DMS53 (cell line): ENCODE results near the gene LUC7L.
"Not testable (repeated sequence)": the region's sequence is repeated elsewhere in the genome, so short reads cannot be mapped to it uniquely, and the experiment has no call there.

Source experiments
- DNase-seq: peaks from one replicate; lab custom pipeline; 2025; lab: John Stamatoyannopoulos, UW

LUC7L gene

DNA sequence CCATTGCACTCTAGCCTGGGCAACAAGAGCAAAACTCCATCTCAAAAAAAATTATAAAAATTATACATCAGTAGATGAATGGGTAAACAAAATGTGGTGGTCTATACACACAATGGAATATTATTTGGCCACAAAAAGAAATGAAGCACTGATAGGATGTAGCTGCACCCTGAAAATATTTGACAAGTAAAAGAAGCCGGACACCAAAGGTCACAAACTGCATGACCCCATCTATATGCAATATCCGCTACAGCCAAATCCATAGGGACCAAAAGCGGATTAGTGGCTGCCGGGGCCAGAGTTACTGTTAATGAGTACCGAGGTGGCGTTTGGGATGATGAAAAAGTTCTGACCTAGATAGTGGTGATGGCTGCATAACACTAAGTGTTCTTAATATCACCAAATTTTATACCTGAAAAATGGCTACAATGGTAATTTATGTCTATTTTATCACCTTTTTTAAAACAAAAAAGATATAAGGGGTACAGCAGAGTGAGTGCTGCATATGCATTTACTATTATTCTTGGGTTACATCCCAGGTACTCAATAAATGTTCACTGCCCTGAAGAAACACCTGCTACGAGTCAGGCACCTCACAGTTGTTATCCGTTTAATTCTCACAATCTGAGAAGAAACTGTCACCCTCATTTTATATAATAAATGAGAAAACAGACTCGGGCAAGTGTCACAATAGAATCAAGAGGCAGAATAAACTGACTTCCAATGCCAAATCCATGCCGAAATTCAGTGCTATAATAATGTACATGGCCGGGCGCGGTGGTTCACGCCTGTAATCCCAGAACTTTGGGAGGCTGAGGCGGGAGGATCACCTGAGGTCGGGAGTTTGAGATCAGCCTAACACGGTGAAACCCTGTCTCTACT, 49.8 kb downstream of the LUC7L start:
- DNase-seq, result no peak

DNA sequence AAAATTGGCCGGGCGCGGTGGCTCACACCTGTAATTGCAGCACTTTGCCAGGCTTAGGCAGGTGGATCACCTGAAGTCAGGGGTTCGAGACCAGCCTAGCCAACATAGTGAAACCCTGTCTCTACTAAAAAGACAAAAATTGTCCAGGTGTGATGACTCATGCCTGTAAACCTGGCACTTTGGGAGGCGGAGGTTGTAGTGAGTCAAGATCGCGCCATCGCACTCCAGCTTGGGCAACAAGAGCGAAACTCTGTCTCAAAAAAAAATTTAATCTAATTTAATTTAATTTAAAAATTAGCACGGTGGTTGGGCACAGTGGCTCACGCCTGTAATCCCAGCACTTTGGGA, 50.6 kb downstream of the LUC7L start:
- DNase-seq, result no peak

DNA sequence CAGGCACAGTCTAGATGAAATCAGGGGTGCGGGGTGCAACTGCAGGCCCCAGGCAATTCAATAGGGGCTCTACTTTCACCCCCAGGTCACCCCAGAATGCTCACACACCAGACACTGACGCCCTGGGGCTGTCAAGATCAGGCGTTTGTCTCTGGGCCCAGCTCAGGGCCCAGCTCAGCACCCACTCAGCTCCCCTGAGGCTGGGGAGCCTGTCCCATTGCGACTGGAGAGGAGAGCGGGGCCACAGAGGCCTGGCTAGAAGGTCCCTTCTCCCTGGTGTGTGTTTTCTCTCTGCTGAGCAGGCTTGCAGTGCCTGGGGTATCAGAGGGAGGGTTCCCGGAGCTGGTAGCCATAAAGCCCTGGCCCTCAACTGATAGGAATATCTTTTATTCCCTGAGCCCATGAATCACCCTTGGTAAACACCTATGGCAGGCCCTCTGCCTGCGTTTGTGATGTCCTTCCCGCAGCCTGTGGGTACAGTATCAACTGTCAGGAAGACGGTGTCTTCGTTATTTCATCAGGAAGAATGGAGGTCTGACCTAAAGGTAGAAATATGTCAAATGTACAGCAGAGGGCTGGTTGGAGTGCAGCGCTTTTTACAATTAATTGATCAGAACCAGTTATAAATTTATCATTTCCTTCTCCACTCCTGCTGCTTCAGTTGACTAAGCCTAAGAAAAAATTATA, 51.1 kb downstream of the LUC7L start:
- DNase-seq, result peak; percentile 68

DNA sequence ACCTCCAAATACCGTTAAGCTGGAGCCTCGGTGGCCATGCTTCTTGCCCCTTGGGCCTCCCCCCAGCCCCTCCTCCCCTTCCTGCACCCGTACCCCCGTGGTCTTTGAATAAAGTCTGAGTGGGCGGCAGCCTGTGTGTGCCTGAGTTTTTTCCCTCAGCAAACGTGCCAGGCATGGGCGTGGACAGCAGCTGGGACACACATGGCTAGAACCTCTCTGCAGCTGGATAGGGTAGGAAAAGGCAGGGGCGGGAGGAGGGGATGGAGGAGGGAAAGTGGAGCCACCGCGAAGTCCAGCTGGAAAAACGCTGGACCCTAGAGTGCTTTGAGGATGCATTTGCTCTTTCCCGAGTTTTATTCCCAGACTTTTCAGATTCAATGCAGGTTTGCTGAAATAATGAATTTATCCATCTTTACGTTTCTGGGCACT, 51.8 kb downstream of the LUC7L start:
- DNase-seq, result peak; percentile 19

DNA sequence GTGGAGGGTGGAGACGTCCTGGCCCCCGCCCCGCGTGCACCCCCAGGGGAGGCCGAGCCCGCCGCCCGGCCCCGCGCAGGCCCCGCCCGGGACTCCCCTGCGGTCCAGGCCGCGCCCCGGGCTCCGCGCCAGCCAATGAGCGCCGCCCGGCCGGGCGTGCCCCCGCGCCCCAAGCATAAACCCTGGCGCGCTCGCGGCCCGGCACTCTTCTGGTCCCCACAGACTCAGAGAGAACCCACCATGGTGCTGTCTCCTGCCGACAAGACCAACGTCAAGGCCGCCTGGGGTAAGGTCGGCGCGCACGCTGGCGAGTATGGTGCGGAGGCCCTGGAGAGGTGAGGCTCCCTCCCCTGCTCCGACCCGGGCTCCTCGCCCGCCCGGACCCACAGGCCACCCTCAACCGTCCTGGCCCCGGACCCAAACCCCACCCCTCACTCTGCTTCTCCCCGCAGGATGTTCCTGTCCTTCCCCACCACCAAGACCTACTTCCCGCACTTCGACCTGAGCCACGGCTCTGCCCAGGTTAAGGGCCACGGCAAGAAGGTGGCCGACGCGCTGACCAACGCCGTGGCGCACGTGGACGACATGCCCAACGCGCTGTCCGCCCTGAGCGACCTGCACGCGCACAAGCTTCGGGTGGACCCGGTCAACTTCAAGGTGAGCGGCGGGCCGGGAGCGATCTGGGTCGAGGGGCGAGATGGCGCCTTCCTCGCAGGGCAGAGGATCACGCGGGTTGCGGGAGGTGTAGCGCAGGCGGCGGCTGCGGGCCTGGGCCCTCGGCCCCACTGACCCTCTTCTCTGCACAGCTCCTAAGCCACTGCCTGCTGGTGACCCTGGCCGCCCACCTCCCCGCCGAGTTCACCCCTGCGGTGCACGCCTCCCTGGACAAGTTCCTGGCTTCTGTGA, 52.5 kb downstream of the LUC7L start, which contains the start of gene HBA1:
Gene HBA1, plus strand, starts transcription at position 204 of the 906 bp plus-strand sequence. Its CDS starts 37 bp downstream, at position 241.
- not testable (repeated sequence) for DNase-seq

DNA sequence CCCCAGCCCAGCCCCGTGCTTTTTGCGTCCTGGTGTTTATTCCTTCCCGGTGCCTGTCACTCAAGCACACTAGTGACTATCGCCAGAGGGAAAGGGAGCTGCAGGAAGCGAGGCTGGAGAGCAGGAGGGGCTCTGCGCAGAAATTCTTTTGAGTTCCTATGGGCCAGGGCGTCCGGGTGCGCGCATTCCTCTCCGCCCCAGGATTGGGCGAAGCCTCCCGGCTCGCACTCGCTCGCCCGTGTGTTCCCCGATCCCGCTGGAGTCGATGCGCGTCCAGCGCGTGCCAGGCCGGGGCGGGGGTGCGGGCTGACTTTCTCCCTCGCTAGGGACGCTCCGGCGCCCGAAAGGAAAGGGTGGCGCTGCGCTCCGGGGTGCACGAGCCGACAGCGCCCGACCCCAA, 53.2 kb downstream of the LUC7L start:
- DNase-seq, result not testable (repeated sequence)

DNA sequence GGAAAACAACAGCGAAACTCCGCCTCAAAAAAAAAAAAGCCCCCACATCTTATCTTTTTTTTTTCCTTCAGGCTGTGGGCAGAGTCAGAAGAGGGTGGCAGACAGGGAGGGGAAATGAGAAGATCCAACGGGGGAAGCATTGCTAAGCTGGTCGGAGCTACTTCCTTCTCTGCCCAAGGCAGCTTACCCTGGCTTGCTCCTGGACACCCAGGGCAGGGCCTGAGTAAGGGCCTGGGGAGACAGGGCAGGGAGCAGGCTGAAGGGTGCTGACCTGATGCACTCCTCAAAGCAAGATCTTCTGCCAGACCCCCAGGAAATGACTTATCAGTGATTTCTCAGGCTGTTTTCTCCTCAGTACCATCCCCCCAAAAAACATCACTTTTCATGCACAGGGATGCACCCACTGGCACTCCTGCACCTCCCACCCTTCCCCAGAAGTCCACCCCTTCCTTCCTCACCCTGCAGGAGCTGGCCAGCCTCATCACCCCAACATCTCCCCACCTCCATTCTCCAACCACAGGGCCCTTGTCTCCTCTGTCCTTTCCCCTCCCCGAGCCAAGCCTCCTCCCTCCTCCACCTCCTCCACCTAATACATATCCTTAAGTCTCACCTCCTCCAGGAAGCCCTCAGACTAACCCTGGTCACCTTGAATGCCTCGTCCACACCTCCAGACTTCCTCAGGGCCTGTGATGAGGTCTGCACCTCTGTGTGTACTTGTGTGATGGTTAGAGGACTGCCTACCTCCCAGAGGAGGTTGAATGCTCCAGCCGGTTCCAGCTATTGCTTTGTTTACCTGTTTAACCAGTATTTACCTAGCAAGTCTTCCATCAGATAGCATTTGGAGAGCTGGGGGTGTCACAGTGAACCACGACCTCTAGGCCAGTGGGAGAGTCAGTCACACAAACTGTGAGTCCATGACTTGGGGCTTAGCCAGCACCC, 54.0 kb downstream of the LUC7L start:
- DNase-seq, result peak; percentile 45

DNA sequence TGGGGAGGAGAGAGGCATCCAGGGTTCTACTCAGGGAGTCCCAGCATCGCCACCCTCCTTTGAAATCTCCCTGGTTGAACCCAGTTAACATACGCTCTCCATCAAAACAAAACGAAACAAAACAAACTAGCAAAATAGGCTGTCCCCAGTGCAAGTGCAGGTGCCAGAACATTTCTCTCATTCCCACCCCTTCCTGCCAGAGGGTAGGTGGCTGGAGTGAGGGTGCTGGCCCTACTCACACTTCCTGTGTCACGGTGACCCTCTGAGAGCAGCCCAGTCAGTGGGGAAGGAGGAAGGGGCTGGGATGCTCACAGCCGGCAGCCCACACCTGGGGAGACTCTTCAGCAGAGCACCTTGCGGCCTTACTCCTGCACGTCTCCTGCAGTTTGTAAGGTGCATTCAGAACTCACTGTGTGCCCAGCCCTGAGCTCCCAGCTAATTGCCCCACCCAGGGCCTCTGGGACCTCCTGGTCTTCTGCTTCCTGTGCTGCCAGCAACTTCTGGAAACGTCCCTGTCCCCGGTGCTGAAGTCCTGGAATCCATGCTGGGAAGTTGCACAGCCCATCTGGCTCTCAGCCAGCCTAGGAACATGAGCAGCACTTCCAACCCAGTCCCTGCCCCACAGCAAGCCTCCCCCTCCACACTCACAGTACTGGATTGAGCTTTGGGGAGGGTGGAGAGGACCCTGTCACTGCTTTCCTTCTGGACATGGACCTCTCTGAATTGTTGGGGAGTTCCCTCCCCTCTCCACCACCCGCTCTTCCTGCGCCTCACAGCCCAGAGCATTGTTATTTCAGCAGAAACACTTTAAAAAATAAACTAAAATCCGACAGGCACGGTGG, 55.1 kb downstream of the LUC7L start:
- DNase-seq, result not testable (repeated sequence)

DNA sequence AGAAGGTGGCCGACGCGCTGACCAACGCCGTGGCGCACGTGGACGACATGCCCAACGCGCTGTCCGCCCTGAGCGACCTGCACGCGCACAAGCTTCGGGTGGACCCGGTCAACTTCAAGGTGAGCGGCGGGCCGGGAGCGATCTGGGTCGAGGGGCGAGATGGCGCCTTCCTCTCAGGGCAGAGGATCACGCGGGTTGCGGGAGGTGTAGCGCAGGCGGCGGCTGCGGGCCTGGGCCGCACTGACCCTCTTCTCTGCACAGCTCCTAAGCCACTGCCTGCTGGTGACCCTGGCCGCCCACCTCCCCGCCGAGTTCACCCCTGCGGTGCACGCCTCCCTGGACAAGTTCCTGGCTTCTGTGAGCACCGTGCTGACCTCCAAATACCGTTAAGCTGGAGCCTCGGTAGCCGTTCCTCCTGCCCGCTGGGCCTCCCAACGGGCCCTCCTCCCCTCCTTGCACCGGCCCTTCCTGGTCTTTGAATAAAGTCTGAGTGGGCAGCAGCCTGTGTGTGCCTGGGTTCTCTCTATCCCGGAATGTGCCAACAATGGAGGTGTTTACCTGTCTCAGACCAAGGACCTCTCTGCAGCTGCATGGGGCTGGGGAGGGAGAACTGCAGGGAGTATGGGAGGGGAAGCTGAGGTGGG, 55.9 kb downstream of the LUC7L start:
- DNase-seq, result not testable (repeated sequence)

DNA sequence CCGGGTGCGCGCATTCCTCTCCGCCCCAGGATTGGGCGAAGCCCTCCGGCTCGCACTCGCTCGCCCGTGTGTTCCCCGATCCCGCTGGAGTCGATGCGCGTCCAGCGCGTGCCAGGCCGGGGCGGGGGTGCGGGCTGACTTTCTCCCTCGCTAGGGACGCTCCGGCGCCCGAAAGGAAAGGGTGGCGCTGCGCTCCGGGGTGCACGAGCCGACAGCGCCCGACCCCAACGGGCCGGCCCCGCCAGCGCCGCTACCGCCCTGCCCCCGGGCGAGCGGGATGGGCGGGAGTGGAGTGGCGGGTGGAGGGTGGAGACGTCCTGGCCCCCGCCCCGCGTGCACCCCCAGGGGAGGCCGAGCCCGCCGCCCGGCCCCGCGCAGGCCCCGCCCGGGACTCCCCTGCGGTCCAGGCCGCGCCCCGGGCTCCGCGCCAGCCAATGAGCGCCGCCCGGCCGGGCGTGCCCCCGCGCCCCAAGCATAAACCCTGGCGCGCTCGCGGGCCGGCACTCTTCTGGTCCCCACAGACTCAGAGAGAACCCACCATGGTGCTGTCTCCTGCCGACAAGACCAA, 56.8 kb downstream of the LUC7L start, which contains the start of gene HBA2:
Gene HBA2, plus strand, starts transcription at position 503 of the 568 bp plus-strand sequence. Its CDS starts 37 bp downstream, at position 540.
- not testable (repeated sequence) for DNase-seq

DNA sequence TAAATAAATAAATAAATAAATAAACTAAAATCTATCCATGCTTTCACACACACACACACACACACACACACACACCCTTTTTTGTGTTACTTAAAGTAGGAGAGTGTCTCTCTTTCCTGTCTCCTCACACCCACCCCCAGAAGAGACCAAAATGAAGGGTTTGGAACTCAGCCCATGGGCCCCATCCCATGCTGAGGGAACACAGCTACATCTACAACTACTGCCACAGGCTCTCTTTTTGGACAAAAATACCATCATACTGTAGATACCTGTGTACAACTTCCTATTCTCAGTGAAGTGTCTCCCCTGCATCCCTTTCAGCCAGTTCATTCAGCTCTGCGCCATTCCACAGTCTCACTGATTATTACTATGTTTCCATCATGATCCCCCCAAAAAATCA, 58.5 kb downstream of the LUC7L start:
- no peak for DNase-seq

DNA sequence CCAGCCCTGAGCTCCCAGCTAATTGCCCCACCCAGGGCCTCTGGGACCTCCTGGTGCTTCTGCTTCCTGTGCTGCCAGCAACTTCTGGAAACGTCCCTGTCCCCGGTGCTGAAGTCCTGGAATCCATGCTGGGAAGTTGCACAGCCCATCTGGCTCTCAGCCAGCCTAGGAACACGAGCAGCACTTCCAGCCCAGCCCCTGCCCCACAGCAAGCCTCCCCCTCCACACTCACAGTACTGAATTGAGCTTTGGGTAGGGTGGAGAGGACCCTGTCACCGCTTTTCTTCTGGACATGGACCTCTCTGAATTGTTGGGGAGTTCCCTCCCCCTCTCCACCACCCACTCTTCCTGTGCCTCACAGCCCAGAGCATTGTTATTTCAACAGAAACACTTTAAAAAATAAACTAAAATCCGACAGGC, 59.2 kb downstream of the LUC7L start:
- DNase-seq, result not testable (repeated sequence)

DNA sequence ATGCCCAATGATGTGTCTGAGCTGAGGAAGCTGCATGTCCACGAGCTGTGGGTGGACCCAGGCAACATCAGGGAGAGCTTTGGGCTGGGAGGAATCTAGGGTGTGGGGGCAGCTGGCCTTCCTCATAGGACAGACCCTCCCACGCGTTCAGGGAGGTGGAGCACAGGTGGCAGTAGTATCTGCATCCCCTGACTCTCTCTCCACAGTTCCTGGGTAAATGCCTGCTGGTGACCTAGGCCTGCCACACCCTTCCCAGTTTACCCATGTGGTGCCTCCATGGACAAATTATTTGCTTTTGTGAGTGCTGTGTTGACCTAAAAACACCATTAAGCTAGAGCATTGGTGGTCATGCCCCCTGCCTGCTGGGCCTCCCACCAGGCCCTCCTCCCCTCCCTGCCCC, 60.2 kb downstream of the LUC7L start:
- no peak for DNase-seq

DNA sequence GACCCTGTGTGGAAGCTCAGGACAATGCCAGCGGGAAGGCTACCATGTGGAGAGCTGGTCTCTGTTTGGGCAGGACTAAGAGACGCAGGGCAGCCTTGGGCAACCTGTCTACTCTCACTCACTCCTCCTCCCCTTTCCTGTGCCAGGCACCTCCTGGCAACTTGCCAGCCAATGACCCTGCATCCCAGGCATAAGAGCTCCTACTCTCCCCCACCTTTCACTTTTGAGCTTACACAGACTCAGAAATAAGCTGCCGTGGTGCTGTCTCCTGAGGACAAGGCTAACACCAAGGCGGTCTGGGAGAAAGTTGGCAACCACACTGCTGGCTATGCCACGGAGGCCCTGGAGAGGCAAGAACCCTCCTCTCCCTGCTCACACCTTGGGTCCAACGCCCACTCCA, 60.8 kb downstream of the LUC7L start:
- DNase-seq, result no peak

DNA sequence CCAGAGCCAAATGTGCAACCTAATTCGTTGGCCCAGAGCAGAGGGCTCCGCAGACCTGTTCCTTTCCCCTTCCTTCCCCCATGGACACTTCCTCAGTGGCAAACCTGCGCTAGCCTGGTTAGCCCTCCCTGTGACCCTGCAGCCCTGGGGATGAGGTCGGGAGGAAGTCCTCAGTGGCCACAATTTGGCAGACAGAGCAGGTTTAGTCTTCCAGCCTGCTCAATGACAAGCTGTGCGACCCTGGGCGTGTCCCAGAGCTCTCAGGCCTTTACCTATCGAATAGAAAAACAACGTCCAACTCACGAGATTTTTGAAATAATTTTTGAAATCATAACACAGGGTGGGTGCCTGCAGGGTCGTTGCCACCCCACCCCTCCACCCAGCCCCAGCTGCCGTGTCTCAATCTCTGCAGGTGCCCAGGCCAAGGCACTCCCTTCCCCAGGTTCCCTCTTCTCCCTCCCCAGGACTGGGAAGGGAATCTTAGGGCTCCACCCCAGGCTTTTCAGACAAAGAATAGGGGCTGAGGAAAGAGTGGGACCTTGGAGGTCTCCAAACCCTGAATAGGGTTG, 62.0 kb downstream of the LUC7L start:
- DNase-seq, result no peak

DNA sequence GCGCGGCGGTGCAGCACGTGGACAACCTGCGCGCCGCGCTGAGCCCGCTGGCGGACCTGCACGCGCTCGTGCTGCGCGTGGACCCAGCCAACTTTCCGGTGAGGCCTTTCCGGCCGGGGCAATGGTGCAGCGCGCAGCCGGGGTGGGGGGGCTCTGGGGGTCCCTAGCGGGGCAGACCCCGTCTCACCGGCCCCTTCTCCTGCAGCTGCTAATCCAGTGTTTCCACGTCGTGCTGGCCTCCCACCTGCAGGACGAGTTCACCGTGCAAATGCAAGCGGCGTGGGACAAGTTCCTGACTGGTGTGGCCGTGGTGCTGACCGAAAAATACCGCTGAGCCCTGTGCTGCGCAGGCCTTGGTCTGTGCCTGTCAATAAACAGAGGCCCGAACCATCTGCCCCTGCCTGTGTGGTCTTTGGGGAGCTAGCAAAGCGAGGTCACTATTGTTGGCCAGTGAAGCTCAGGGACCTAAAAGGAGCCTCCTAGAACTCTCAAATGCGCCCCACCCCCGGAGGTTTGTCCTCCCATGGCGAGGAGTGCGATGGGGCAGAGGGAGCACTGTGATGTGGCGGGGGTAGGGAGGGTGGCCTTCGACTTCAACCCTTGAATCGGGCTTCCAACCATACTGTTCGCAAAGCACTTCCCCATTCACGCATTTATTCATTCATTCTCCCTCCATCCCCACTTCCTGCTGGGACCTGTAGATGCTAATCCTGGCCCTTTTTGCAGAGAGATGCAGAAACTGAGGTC, 62.7 kb downstream of the LUC7L start:
- DNase-seq, result no peak

DNA sequence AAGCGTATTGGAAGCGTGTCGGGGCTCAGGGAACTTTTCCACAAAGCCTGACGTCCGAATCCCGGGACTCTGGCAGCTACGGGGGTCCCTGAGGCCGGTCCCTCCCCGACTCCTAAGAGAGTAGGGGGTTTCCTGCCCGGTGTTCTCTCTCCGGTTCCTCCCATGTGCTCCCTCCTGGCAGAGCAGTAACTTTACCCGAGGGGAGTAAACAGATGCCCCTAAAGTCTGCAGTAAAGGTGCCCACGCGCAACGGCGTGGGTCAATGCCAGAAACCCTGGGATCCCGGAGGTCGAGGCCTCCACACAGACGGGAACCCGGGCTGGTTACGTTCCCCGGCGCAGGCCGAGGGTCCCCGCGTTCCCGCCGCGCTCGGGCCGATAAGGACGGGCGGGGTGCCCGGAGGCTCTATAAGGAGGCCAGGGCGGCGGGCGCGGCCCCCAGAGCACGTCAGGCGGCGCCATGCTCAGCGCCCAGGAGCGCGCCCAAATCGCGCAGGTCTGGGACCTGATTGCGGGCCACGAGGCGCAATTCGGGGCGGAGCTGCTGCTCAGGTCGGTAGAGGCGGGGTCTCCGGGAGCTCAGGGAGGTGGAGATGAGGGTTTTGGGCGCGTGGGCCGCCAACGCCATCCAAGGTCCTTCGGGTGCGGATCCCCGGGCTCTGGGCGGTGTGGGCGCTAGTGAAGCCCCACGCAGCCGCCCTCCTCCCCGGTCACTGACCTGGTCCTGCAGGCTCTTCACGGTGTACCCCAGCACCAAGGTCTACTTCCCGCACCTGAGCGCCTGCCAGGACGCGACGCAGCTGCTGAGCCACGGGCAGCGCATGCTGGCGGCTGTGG, 63.5 kb downstream of the LUC7L start, which contains the start of gene HBM:
Gene HBM, plus strand, starts transcription at position 440 of the 836 bp plus-strand sequence. Its CDS starts 20 bp downstream, at position 460.
- peak; percentile 40 for DNase-seq
